ENCODE measurements around the gene CGB3. TPM values are rescaled to one million over a fixed set of nuclear protein-coding genes. Genes with fewer than 3 reads are reported as not detected.

Gene CGB3
- total RNA-seq, 1 experiment from 2014 or later, result not detected

DNA sequence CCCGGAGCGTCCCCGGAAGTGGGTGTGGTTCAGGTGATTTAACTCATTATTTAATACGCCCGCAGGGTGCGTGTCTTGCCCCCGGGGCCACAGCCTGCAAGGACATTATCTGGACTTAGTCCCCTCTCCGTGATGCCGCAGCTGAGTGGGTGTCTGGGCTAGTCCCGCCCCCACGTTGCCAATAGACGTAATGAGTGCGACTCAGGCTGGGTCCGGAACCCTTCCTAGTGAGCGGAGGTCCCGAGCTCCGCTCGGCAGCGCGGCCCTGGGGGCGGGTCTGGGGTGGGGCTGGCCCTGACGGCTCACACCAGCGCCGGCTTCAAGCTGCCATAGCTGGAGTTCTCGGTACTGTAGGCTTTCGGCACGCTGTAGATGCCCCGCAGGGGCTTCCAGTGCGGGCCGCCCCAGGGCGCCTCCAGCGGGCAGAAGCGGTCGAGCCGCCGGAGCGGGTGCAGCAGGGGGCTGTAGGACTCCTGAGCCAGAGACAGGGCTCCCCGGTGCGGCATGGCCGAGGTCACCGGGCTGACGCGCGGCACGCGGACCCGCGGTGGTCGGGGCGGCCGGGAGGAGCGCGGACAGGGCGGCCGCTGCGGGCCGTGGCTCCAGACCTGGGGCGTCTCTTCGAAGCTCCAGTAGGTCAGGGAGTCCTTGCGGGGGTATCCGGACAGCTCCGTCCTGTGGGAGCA lies 6.3 kb downstream of the CGB3 start:
- peak overlapping the region; percentile 77 for H3K4me2 ChIP-seq (ENCODE audit: low read length)
- H3K27me3 ChIP-seq (ENCODE audit: low read length), result no peaks in the 10 kb centered on the region
- H3K4me1 ChIP-seq (ENCODE audit: insufficient read depth, low read length), result peaks cover 10% of the 10 kb centered on the region; the same call in 1 of the 2 replicates
- POLR2A ChIA-PET (ENCODE audit: unreplicated experiment), result interaction anchor here (0.5 to 0.6 kb wide), 3 partner anchors 25 to 107 kb away, joined by 3 to 7 read pairs (median 3); no protein-coding TSS in a partner anchor
- H4K20me1 ChIP-seq (ENCODE audit: low read length), result no peaks in the 10 kb centered on the region
- peak overlapping the region; percentile 46 for H2AFZ ChIP-seq (ENCODE audit: low read length)
- peak overlapping the region; percentile 60 for H3K4me3 ChIP-seq (ENCODE audit: low read length)
- TF ChIP-seq EZH2 (IDR thresholded peaks at IDR 0.05; ENCODE audit: low read length, unreplicated experiment), result no peak
- TF ChIP-seq, protein P1, sequence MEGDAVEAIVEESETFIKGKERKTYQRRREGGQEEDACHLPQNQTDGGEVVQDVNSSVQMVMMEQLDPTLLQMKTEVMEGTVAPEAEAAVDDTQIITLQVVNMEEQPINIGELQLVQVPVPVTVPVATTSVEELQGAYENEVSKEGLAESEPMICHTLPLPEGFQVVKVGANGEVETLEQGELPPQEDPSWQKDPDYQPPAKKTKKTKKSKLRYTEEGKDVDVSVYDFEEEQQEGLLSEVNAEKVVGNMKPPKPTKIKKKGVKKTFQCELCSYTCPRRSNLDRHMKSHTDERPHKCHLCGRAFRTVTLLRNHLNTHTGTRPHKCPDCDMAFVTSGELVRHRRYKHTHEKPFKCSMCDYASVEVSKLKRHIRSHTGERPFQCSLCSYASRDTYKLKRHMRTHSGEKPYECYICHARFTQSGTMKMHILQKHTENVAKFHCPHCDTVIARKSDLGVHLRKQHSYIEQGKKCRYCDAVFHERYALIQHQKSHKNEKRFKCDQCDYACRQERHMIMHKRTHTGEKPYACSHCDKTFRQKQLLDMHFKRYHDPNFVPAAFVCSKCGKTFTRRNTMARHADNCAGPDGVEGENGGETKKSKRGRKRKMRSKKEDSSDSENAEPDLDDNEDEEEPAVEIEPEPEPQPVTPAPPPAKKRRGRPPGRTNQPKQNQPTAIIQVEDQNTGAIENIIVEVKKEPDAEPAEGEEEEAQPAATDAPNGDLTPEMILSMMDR (conservative IDR thresholded peaks at IDR 0.05; ENCODE audit: low read depth, low read length), result 0 out of 2 replicates have a peak, but pooled peaks have one; percentile 27
- peak overlapping the region; percentile 35 for H3K9ac ChIP-seq (ENCODE audit: low read length)
- H3K9me2 ChIP-seq (replicated peaks; ENCODE audit: low read length), result no peaks in the 10 kb centered on the region
- CTCF ChIA-PET, result interaction anchor here (0.5 to 1.1 kb wide), 4 partner anchors 24 to 146 kb away, joined by 3 to 9 read pairs (median 4); partner anchors contain the start of genes GYS1 and RUVBL2
- BruUV-seq (replicated peaks), result no TSS peak
- H3K79me2 ChIP-seq (ENCODE audit: low read length), result no peaks in the 10 kb centered on the region
- no peaks in the 10 kb centered on the region for H3K9me3 ChIP-seq (ENCODE audit: low read length)
- H3K27ac ChIP-seq (ENCODE audit: low read length), result no peak overlapping the region
- H3K36me3 ChIP-seq (ENCODE audit: low read depth, low read length), result no peaks in the 10 kb centered on the region
- H3F3A ChIP-seq (ENCODE audit: low read length, unreplicated experiment), result no peaks in the 10 kb centered on the region
- intact Hi-C loops (cut with micrococcal nuclease), result no loop called here
- DNase-seq (peak; percentile 59), ATAC-seq (peak; percentile 74)

GRCh38 chr19:49017041-49017665 lies 7.0 kb downstream of the CGB3 start, which contains the start of gene LHB:
Gene LHB, minus strand, starts transcription at chr19:49017091. Its CDS starts 10 bp downstream, at chr19:49017081.
- Histone ChIP-seq H3K27ac (ENCODE audit: low read length) (no peak within 1 kb of the TSS), H3K4me3 (ENCODE audit: low read length) (peak within 1 kb of the TSS; percentile 60), H3K4me2 (ENCODE audit: low read length) (peak within 1 kb of the TSS; percentile 77), H3K27me3 (ENCODE audit: low read length) (no peaks in the 10 kb centered on the region), H3K9me2 (replicated peaks; ENCODE audit: low read length) (no peaks in the 10 kb centered on the region), H3F3A (ENCODE audit: low read length, unreplicated experiment) (no peaks in the 10 kb centered on the region), H2AFZ (ENCODE audit: low read length) (peak within 1 kb of the TSS; percentile 46), H3K9me3 (ENCODE audit: low read length) (no peaks in the 10 kb centered on the region), H4K20me1 (ENCODE audit: low read length) (no peaks in the 10 kb centered on the region), H3K36me3 (ENCODE audit: low read depth, low read length) (no peaks in the 10 kb centered on the region), H3K4me1 (ENCODE audit: insufficient read depth, low read length) (peaks cover 10% of the 10 kb centered on the region; the same call in 1 of the 2 replicates), H3K9ac (ENCODE audit: low read length) (peak within 1 kb of the TSS; percentile 35), H3K79me2 (ENCODE audit: low read length) (no peaks in the 10 kb centered on the region)
- POLR2A ChIA-PET (ENCODE audit: unreplicated experiment), result interaction anchor here (0.6 kb wide), 1 partner anchor 24 kb away, joined by 7 read pairs; no protein-coding TSS in a partner anchor
- BruUV-seq (replicated peaks), result TSS peak; percentile 28
- no peak for TF ChIP-seq EZH2 (IDR thresholded peaks at IDR 0.05; ENCODE audit: low read length, unreplicated experiment)
- TF ChIP-seq, protein P1 (conservative IDR thresholded peaks at IDR 0.05; ENCODE audit: low read depth, low read length), result no peak
- no peak for TF ChIP-seq EZH2phosphoT487 (IDR thresholded peaks at IDR 0.05; ENCODE audit: borderline replicate concordance, low read length)
- DNase-seq, result no peak
- intact Hi-C loops (cut with micrococcal nuclease), result no loop called here
- peak; percentile 3 for ATAC-seq
- CTCF ChIA-PET, result interaction anchor here (0.5 to 1.1 kb wide), 4 partner anchors 24 to 145 kb away, joined by 3 to 9 read pairs (median 4); partner anchors contain the start of genes GYS1 and RUVBL2
